ENCODE results near the gene ZNF518B. TPM values are rescaled to one million over a fixed set of nuclear protein-coding genes. Genes with fewer than 3 reads are reported as not detected.

ZNF518B gene, protein sequence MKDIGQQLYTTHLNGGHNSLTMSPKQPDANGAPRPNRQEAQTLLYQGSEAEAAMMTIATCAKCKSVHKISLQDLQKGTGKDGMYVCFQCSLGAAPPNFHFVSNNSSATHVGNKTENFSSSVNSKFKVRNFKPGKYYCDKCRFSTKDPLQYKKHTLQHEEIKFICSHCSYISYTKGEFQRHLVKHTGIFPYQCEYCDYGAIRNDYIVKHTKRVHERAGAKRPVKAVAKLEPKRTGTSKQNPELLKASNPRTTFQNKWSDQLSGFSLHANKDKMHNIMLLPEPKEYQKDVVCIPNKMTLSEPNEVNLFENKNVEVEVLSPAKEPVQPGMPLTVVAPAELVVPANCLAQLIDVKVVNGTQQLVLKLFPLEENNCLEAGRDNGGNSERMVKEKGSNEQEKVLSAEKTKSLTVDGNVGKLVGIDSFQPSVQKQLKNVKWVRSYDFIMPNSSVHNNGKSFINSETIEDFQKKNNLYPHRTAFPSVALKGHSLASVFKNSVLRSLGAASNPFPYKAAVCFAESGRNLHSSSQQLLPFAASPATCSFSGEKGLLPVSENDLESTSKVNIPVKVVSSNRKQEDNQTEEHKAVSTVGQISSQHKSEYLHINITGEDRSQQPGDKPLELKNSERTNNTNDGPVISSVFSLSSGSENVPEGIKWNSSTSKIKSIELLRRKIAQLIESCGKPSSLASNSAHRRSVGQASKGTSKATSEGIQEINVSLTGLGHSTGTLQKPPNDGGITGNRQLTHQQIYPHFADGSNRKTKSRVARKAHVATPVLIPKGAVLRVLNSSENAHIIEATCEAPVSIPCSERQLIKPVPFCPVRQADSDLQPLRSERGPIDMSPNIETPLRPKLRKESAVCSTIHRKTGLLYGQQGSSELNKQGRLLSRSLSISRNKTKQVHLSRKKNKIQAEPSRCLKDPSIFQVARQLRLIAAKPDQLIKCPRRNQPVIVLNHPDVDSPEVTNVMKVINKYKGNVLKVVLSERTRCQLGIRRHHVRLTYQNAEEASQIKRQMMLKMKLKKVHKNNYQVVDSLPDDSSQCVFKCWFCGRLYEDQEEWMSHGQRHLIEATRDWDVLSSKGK
- 10 to 100 TPM in 2 of 4 donors, 1 to 10 TPM in 2; 3.2 to 23.5 (median 12.5) TPM for total RNA-seq

DNA sequence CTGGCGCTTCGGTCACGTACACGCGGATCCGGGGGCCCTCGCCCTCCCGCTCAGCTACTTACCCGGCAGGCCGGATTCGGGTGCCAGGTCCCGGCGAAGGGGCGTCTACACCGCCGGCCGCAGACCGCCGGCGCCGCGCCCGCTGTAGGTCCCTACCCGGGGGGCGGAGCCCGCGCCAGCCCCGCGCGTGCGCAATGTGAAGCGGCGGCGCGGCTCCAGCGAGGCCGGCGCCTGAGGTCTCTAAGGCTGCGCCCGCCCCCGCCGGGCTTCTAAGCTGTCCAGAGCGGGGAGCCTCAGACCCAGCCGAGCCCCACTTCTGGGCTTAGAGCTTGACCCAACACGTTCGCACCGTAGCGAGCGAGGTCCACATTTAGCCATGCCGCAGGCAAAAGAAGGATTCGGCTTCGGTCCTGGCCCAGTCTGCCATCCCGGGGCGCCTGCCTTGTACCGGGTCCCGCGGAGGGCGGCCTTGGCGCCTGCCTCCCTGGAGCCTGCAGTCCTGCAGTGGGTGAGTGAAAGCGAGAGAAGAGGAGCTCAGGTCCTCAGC, at the start of gene ZNF518B:
Gene ZNF518B (minus strand): TSS at position 172 of the 547 bp plus-strand sequence. CDS start 11,098 bp downstream, outside the sequence.
- TF ChIP-seq, protein P1, sequence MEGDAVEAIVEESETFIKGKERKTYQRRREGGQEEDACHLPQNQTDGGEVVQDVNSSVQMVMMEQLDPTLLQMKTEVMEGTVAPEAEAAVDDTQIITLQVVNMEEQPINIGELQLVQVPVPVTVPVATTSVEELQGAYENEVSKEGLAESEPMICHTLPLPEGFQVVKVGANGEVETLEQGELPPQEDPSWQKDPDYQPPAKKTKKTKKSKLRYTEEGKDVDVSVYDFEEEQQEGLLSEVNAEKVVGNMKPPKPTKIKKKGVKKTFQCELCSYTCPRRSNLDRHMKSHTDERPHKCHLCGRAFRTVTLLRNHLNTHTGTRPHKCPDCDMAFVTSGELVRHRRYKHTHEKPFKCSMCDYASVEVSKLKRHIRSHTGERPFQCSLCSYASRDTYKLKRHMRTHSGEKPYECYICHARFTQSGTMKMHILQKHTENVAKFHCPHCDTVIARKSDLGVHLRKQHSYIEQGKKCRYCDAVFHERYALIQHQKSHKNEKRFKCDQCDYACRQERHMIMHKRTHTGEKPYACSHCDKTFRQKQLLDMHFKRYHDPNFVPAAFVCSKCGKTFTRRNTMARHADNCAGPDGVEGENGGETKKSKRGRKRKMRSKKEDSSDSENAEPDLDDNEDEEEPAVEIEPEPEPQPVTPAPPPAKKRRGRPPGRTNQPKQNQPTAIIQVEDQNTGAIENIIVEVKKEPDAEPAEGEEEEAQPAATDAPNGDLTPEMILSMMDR (IDR thresholded peaks at IDR 0.05): no peak
- TF ChIP-seq POLR2A (IDR thresholded peaks at IDR 0.05): no peak
- peak in 2 of 3 donors; percentile 37 to 43 for TF ChIP-seq POLR2AphosphoS5 (IDR thresholded peaks at IDR 0.05)
- peak; percentile 69 for DNase-seq
- in situ Hi-C loops (cut with MboI; ENCODE audit: low pct_ligation_motif_present in 1 of 4, low pct_unique_long_range_greater_than_20kb in 1 of 4, low sequenced_read_pairs in 3 of 4): no loop called here
- peaks cover 0 to 11% (median 4%) of the 10 kb centered on the region in 4 donors for H3K36me3 ChIP-seq
- intact Hi-C loops (cut with DNase I; ENCODE audit: low total_unique reads): no loop called here
- H3K9me3 ChIP-seq: no peaks in the 10 kb centered on the region
- peaks cover 33% of the 10 kb centered on the region for H3K27me3 ChIP-seq
- H3K4me1 ChIP-seq: peaks cover 2 to 25% (median 9%) of the 10 kb centered on the region in 4 donors
- H3K4me3 ChIP-seq: peak within 1 kb of the TSS; percentile 60 to 67 (median 62)
- WGBS, 2 donors (ENCODE audit: low coverage in 1 of 2): 28% methylated on average over 16 of the region's 60 CpGs; no CpG with 5 or more reads in 1 of the 2 donors
- peak within 1 kb of the TSS; percentile 17 to 71 (median 58) for H3K27ac ChIP-seq

DNA sequence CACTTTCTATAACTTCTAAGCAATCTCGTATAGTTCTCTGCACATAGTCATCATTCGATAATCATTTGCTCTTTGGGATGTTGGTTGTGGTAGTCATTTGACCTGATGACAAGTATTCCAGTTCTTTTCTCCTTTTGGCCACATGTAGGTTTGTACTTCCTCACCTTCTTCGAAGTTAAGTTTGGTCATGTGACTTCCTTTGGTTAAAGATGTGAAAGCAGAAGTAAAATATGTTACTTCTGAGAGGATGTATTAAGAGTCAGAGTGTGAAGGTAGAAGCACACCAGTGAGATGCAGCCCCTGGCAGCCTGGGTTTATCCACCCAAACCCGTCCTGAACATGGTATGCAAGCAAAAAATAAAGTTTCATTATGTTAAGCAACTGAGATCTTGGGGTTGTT, 48.9 kb upstream of the ZNF518B start:
- H3K27ac ChIP-seq: no peak overlapping the region
- H3K4me1 ChIP-seq: no peaks in the 10 kb centered on the region
- intact Hi-C loops (cut with DNase I; ENCODE audit: low total_unique reads) (no loop called here), in situ Hi-C loops (cut with MboI; ENCODE audit: low pct_ligation_motif_present in 1 of 4, low pct_unique_long_range_greater_than_20kb in 1 of 4, low sequenced_read_pairs in 3 of 4) (no loop called here)
- TF ChIP-seq POLR2AphosphoS5 (IDR thresholded peaks at IDR 0.05) (no peak), EP300 (IDR thresholded peaks at IDR 0.05; ENCODE audit: low read depth) (no peak)
- no peaks in the 10 kb centered on the region for H3K36me3 ChIP-seq
- no peak overlapping the region for H3K4me3 ChIP-seq
- no peak for DNase-seq
- no peaks in the 10 kb centered on the region for H3K9me3 ChIP-seq
- WGBS, 2 donors (ENCODE audit: low coverage in 1 of 2): 75 to 82% methylated on average over 4 of the region's 4 CpGs
- H3K27me3 ChIP-seq: no peaks in the 10 kb centered on the region

DNA sequence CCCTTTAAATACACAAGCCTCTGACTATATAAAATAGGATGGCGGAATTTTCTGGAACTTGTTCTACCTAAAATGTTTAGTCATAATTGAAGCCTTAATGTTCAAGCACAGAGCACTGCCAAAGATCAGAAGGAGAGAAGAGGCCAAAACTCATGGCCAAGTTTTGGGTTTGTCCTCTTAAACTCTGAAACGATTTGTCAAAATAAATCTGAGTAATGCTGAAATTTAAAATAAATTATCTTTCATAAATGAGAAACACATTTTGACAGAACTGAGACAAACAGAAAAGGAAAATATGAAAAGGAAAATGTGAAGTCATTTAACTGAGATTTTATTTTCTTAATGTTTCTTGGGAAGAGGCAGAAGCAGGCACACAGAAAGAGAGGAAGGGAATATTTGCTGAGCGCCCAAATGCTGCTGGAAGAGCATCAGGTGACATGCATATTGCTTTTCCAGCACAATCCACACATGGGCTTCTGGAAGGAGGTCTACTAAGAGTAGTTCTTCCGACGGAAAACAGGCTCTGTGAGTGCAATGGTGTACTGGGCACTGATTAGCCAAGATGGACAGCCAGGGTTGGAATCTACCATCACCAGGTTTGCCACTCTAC, 47.4 kb upstream of the ZNF518B start:
- intact Hi-C loops (cut with DNase I; ENCODE audit: low total_unique reads): no loop called here

DNA sequence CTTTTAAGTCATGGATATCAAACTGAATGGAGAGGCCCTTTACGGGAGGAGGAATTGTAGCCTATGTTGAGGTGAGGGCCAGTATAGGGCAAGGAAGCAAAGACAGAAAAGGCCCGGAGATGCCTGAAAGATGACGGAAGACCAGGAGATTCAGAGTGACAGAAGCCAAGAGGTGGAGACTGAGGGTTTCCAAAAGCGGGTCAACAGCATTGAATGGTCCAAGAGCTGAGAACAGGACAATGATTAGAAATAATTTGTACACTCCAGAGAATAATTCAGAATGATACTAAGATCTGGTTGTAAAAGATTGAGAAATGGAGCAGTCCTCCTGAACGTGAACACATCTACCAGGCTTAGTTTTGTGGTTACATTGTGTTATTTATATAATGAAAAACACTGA, 45.5 kb upstream of the ZNF518B start:
- H3K9me3 ChIP-seq: no peaks in the 10 kb centered on the region
- no peak for DNase-seq
- no peak overlapping the region for H3K4me3 ChIP-seq
- intact Hi-C loops (cut with DNase I; ENCODE audit: low total_unique reads) (no loop called here), in situ Hi-C loops (cut with MboI; ENCODE audit: low pct_ligation_motif_present in 1 of 4, low pct_unique_long_range_greater_than_20kb in 1 of 4, low sequenced_read_pairs in 3 of 4) (no loop called here)
- no peaks in the 10 kb centered on the region for H3K27me3 ChIP-seq
- H3K36me3 ChIP-seq: no peaks in the 10 kb centered on the region
- 85 to 88% methylated on average over 3 to 5 of the region's 5 CpGs for WGBS, 2 donors (ENCODE audit: low coverage in 1 of 2)
- no peak overlapping the region for H3K27ac ChIP-seq
- no peaks in the 10 kb centered on the region for H3K4me1 ChIP-seq
- TF ChIP-seq POLR2A (IDR thresholded peaks at IDR 0.05): no peak
- TF ChIP-seq EP300 (IDR thresholded peaks at IDR 0.05; ENCODE audit: low read depth): no peak
- TF ChIP-seq, protein P1 (IDR thresholded peaks at IDR 0.05): no peak
- no peak for TF ChIP-seq POLR2AphosphoS5 (IDR thresholded peaks at IDR 0.05)

More for the DNA sequence above, 47.4 kb upstream of the ZNF518B start:
- no peak for DNase-seq
- Histone ChIP-seq H3K36me3 (no peaks in the 10 kb centered on the region), H3K4me3 (no peak overlapping the region), H3K27me3 (no peaks in the 10 kb centered on the region), H3K27ac (no peak overlapping the region), H3K4me1 (no peaks in the 10 kb centered on the region), H3K9me3 (no peaks in the 10 kb centered on the region)
- in situ Hi-C loops (cut with MboI; ENCODE audit: low pct_ligation_motif_present in 1 of 4, low pct_unique_long_range_greater_than_20kb in 1 of 4, low sequenced_read_pairs in 3 of 4): no loop called here
- WGBS, 2 donors (ENCODE audit: low coverage in 1 of 2): 71 to 81% methylated on average over 5 of the region's 5 CpGs
- no peak for TF ChIP-seq POLR2A (IDR thresholded peaks at IDR 0.05)
- no peak for TF ChIP-seq POLR2AphosphoS5 (IDR thresholded peaks at IDR 0.05)
- TF ChIP-seq EP300 (IDR thresholded peaks at IDR 0.05; ENCODE audit: low read depth): no peak
- TF ChIP-seq, protein P1 (IDR thresholded peaks at IDR 0.05): no peak

Measured in transverse colon (tissue), 4 donors.